ENCODE measurements around the gene THBS4.
"Not testable (repeated sequence)": the region's sequence is repeated elsewhere in the genome, so short reads cannot be mapped to it uniquely, and the experiment has no call there.

Gene THBS4

DNA sequence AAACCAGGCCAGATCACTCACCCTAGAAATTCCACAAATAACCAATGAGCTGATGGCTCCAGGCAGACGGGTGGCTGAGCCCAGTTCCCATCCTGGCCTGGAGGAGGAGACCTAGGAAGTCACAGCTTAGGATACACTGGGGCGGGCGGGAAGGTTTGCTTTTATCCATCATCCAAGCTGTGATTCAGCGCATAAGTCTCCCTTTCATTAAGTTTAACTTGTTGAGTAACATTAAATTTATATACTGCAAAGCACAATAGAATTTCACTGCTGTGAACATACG, 55.7 kb downstream of the THBS4 start:
- Histone ChIP-seq H3K27ac (no peak overlapping the region), H3K9me3 (no peaks in the 10 kb centered on the region), H3K27me3 (no peaks in the 10 kb centered on the region), H3K36me3 (no peaks in the 10 kb centered on the region), H3K4me3 (no peak overlapping the region), H3K4me1 (no peaks in the 10 kb centered on the region)
- intact Hi-C loops (cut with DNase I; ENCODE audit: low total_unique reads): loop anchor here (5.0 kb wide), 1 partner anchor 216 kb away; no protein-coding TSS in a partner anchor
- DNase-seq: peak in 1 of 2 donors; percentile 27
- TF ChIP-seq, protein P1, sequence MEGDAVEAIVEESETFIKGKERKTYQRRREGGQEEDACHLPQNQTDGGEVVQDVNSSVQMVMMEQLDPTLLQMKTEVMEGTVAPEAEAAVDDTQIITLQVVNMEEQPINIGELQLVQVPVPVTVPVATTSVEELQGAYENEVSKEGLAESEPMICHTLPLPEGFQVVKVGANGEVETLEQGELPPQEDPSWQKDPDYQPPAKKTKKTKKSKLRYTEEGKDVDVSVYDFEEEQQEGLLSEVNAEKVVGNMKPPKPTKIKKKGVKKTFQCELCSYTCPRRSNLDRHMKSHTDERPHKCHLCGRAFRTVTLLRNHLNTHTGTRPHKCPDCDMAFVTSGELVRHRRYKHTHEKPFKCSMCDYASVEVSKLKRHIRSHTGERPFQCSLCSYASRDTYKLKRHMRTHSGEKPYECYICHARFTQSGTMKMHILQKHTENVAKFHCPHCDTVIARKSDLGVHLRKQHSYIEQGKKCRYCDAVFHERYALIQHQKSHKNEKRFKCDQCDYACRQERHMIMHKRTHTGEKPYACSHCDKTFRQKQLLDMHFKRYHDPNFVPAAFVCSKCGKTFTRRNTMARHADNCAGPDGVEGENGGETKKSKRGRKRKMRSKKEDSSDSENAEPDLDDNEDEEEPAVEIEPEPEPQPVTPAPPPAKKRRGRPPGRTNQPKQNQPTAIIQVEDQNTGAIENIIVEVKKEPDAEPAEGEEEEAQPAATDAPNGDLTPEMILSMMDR (IDR thresholded peaks at IDR 0.05): no peak

DNA sequence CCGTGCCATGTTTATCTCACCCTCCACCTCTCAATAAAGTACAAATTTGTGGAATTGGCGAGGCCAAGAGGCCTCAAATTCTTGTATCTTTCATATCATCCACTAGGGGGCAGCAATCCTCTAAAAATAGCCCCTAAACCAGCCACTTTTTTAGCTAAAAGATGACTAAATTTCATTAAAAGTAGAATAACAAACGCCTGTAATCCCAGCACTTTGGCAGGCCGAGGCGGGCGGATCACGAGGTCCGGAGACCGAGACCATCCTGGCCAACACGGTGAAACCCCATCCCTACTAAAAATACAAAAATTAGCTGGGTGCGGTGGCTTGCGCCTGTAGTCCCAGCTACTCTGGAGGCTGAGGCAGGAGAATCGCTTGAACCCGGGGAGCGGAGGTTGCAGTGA, 56.6 kb downstream of the THBS4 start:
- H3K27ac ChIP-seq: not testable (repeated sequence)
- TF ChIP-seq, protein P1 (IDR thresholded peaks at IDR 0.05): peak; percentile 70 to 81

DNA sequence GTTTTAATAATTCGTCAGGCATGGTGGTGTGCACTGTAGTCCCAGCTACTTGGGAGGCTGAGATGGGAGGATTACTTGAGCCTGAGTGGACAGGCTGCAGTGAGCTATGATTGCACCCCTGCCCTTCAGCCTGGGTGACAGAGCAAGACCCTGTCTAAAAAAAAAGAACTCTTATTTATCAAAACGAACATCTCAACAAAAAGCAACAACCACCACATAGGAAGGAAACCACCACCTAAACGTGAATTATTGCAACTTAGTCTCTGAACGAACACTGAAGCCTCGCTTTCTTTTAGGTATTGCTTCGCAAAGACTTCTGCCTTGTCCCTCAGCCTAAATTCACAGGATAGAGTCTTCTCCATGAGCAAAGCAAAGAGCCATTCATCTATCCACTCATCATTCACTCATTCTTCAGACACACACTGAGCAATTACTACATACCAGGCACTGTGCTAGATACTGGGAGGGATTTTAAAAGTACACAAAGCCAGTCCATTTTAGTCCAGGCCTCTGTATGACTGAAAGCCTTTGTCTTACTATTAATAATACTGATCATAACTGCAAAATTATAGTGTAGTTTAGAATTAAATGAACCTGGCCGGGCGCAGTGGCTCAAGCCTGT, 57.4 kb downstream of the THBS4 start:
- H3K4me3 ChIP-seq: no peak overlapping the region
- no peaks in the 10 kb centered on the region for H3K4me1 ChIP-seq
- intact Hi-C loops (cut with DNase I; ENCODE audit: low total_unique reads): loop anchor here (5.0 kb wide), 1 partner anchor 215 kb away; no protein-coding TSS in a partner anchor
- no peak for DNase-seq
- TF ChIP-seq, protein P1 (IDR thresholded peaks at IDR 0.05): no peak
- H3K36me3 ChIP-seq: no peaks in the 10 kb centered on the region
- no peak overlapping the region for H3K27ac ChIP-seq
- H3K27me3 ChIP-seq: no peaks in the 10 kb centered on the region
- no peaks in the 10 kb centered on the region for H3K9me3 ChIP-seq

More for the DNA sequence above, 56.6 kb downstream of the THBS4 start:
- not testable (repeated sequence) for H3K36me3 ChIP-seq, DNase-seq, H3K4me3 ChIP-seq, H3K9me3 ChIP-seq, H3K27me3 ChIP-seq, H3K4me1 ChIP-seq
- intact Hi-C loops (cut with DNase I; ENCODE audit: low total_unique reads): loop anchor here (5.0 kb wide), 1 partner anchor 216 kb away; no protein-coding TSS in a partner anchor

DNA sequence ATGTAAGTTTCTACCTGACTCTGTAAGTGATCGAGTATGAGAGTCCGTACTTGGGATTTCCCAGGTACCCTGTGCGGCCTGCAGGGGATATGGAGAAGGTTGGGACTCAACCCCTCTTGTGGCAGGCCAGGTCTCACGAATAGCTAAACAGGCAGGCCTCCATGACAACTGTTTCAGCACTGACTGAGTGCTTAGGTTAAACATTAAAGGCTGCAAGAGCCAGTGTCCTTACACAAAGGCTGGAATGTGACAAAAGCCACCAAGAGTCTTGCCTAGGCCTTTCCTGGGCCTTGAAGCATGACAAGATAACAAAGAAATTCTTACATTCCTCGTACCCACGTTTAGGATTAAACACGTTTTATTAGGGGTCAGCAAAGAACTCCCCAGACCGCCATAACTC, 58.6 kb downstream of the THBS4 start:
- H3K27me3 ChIP-seq: no peaks in the 10 kb centered on the region
- H3K4me3 ChIP-seq: no peak overlapping the region
- H3K9me3 ChIP-seq: no peaks in the 10 kb centered on the region
- DNase-seq: no peak
- H3K4me1 ChIP-seq: no peaks in the 10 kb centered on the region
- H3K27ac ChIP-seq: no peak overlapping the region
- TF ChIP-seq, protein P1 (IDR thresholded peaks at IDR 0.05): no peak
- intact Hi-C loops (cut with DNase I; ENCODE audit: low total_unique reads): loop anchor here (5.0 kb wide), 1 partner anchor 214 kb away; no protein-coding TSS in a partner anchor
- H3K36me3 ChIP-seq: no peaks in the 10 kb centered on the region

DNA sequence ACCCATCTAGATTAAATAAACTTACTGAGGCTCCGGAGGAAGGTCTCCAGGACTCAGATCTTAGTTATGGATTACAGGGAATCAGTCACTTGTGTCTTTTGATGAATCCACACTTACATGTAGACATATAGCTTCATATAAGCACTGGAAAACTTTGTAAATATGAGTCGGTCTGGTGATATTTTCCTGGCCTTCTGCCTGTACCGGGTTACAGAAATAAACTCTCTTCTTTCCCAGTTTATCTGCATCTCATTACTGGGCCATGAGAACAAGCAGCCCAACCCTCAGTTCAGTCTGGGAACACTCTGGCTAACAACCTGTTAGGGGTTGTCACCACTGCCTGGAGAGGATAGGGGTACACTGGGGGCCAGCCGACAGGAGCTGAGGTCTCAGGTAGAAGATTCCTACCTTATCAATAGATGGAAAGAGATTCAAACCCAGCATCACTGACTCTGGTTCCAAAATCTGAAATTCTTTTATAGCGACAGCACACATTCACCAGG, 59.1 kb downstream of the THBS4 start:
- no peak for DNase-seq
- intact Hi-C loops (cut with DNase I; ENCODE audit: low total_unique reads): loop anchor here (5.0 kb wide), 1 partner anchor 213 kb away; no protein-coding TSS in a partner anchor
- no peaks in the 10 kb centered on the region for H3K27me3 ChIP-seq
- H3K4me3 ChIP-seq: no peak overlapping the region
- no peaks in the 10 kb centered on the region for H3K9me3 ChIP-seq
- H3K36me3 ChIP-seq: no peaks in the 10 kb centered on the region
- TF ChIP-seq, protein P1 (IDR thresholded peaks at IDR 0.05): no peak
- H3K4me1 ChIP-seq: no peaks in the 10 kb centered on the region
- no peak overlapping the region for H3K27ac ChIP-seq
